A549 (cell line): ENCODE results near the gene MADD.

Experiments
- HOXA7 ChIP-seq: fragments of 250-450 bp; sonication (Bioruptor Pico); IDR thresholded peaks from 2 replicates; pipeline ENCODE4 v1.5.0; 2020; ENCODE audit warnings: mild to moderate bottlenecking, moderate library complexity
- POLR2A ChIP-seq: IDR thresholded peaks from 2 replicates; pipeline ENCODE4 v1.6.1; 2012; ENCODE audit warnings: mild to moderate bottlenecking, low read length
- POLR2AphosphoS2 ChIP-seq: conservative IDR thresholded peaks from 2 replicates; pipeline ENCODE4 v1.6.1; 2012; ENCODE audit warnings: low read length, improper control_type of control experiment, inconsistent platforms
- RCOR1 ChIP-seq: fragments of 150-350 bp; IDR thresholded peaks from 2 replicates; pipeline ENCODE4 v1.6.1; 2014; ENCODE audit warnings: antibody characterized with exemption, low read length, low read depth
- SREBF2 ChIP-seq: fragments of 450-650 bp; IDR thresholded peaks from 2 replicates; pipeline ENCODE4 v1.6.1; 2014; ENCODE audit warnings: mild to moderate bottlenecking, moderate library complexity
- ZNF302 ChIP-seq: fragments of 250-450 bp; sonication (Bioruptor Pico); IDR thresholded peaks from 2 replicates; pipeline ENCODE4 v1.9.0; 2021; ENCODE audit warnings: inconsistent platforms, mild to moderate bottlenecking, moderate library complexity
- TF ChIP-seq, protein P1 (sequence below): fragments of >200 bp; sonication (Bioruptor Twin); formaldehyde crosslinking; IDR thresholded peaks from 3 replicates; pipeline ENCODE4 v1.5.1; 2016
- TF ChIP-seq, protein P2 (sequence below): fragments of 250-450 bp; sonication (Bioruptor Pico); IDR thresholded peaks from 2 replicates; pipeline ENCODE4 v1.5.0; 2021; ENCODE audit warnings: mild to moderate bottlenecking, moderate library complexity, borderline replicate concordance
- TF ChIP-seq, protein P3 (sequence below): fragments of 200-600 bp; sonication (generic); IDR thresholded peaks from 2 replicates; pipeline ENCODE4 v1.6.1; 2016; ENCODE audit warnings: antibody characterized with exemption, mild to moderate bottlenecking, moderate library complexity

DNA sequence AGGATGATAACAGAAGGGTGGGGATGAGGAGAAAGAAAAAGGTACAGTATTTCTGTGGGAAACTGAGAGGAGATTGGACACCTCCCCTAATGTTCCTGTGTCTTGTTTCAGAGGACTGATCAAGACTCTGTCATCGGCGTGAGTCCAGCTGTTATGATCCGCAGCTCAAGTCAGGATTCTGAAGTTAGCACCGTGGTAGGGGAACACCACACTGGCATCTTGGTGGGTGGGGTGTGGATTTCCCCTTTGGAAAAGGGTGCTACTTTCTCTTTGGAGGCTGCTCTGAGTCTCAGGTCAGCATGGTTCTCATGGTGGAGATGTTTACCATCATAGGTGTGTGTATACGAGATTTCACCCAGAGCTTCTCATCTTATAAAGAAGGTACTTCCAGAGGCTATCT lies 25.5 kb downstream of the MADD start:
- TF ChIP-seq, protein P1, sequence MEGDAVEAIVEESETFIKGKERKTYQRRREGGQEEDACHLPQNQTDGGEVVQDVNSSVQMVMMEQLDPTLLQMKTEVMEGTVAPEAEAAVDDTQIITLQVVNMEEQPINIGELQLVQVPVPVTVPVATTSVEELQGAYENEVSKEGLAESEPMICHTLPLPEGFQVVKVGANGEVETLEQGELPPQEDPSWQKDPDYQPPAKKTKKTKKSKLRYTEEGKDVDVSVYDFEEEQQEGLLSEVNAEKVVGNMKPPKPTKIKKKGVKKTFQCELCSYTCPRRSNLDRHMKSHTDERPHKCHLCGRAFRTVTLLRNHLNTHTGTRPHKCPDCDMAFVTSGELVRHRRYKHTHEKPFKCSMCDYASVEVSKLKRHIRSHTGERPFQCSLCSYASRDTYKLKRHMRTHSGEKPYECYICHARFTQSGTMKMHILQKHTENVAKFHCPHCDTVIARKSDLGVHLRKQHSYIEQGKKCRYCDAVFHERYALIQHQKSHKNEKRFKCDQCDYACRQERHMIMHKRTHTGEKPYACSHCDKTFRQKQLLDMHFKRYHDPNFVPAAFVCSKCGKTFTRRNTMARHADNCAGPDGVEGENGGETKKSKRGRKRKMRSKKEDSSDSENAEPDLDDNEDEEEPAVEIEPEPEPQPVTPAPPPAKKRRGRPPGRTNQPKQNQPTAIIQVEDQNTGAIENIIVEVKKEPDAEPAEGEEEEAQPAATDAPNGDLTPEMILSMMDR = no peak
- TF ChIP-seq POLR2AphosphoS2 (no peak), POLR2A (no peak), RCOR1 (no peak), SREBF2 (no peak), HOXA7 (no peak), ZNF302 (CRISPR knock-in tag) (no peak)
- TF ChIP-seq, protein P2, sequence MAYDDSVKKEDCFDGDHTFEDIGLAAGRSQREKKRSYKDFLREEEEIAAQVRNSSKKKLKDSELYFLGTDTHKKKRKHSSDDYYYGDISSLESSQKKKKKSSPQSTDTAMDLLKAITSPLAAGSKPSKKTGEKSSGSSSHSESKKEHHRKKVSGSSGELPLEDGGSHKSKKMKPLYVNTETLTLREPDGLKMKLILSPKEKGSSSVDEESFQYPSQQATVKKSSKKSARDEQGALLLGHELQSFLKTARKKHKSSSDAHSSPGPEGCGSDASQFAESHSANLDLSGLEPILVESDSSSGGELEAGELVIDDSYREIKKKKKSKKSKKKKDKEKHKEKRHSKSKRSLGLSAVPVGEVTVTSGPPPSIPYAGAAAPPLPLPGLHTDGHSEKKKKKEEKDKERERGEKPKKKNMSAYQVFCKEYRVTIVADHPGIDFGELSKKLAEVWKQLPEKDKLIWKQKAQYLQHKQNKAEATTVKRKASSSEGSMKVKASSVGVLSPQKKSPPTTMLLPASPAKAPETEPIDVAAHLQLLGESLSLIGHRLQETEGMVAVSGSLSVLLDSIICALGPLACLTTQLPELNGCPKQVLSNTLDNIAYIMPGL (CRISPR knock-in tag) = no peak
- TF ChIP-seq, protein P3, sequence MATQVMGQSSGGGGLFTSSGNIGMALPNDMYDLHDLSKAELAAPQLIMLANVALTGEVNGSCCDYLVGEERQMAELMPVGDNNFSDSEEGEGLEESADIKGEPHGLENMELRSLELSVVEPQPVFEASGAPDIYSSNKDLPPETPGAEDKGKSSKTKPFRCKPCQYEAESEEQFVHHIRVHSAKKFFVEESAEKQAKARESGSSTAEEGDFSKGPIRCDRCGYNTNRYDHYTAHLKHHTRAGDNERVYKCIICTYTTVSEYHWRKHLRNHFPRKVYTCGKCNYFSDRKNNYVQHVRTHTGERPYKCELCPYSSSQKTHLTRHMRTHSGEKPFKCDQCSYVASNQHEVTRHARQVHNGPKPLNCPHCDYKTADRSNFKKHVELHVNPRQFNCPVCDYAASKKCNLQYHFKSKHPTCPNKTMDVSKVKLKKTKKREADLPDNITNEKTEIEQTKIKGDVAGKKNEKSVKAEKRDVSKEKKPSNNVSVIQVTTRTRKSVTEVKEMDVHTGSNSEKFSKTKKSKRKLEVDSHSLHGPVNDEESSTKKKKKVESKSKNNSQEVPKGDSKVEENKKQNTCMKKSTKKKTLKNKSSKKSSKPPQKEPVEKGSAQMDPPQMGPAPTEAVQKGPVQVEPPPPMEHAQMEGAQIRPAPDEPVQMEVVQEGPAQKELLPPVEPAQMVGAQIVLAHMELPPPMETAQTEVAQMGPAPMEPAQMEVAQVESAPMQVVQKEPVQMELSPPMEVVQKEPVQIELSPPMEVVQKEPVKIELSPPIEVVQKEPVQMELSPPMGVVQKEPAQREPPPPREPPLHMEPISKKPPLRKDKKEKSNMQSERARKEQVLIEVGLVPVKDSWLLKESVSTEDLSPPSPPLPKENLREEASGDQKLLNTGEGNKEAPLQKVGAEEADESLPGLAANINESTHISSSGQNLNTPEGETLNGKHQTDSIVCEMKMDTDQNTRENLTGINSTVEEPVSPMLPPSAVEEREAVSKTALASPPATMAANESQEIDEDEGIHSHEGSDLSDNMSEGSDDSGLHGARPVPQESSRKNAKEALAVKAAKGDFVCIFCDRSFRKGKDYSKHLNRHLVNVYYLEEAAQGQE = no peak
